HepG2 (cell line): ENCODE measurements around the gene NXPH1. TPM values are rescaled to one million over a fixed set of nuclear protein-coding genes. Genes with fewer than 3 reads are reported as not detected.
A peak's percentile ranks its signal among the peaks of the same experiment; 100 is the strongest.

Source experiments
- ATAC-seq: fragments of 200-7000 bp; cut with Tn5 transposase; 3 replicates; pipeline ENCODE4 v1.9.1; 2020; ENCODE audit warnings: mild to moderate bottlenecking, moderate library complexity
- BruUV-seq: library from RNA; stranded (reverse); fragments of 400-500 nt; replicated peaks from 2 replicates; lab custom pipeline; 2021; lab: Mats Ljungman, UMichigan
- CTCF ChIA-PET: fragments of 300-600 bp; formaldehyde crosslinking; extraction: SDS; loops from one replicate; lab custom pipeline; 2021; ENCODE audit warnings: low total read pairs, inconsistent platforms, low intra/inter-chr PET ratio; lab: Yijun Ruan, JAX
- POLR2A ChIA-PET: fragments of 350-600 bp; sonication (Branson Sonifier 250); formaldehyde crosslinking; loops from one replicate; lab custom pipeline; 2020; ENCODE audit warnings: antibody characterized with exemption, inconsistent platforms; lab: Yijun Ruan, JAX
- DNase-seq: peaks from one replicate; pipeline ENCODE4 v3.0.0-alpha.2; 2015; ENCODE audit warnings: low spot score
- FAIRE-seq: peaks from 3 replicates; lab custom pipeline; 2011; peaks lifted over from hg19 to GRCh38; lab: Jason Lieb, UNC
- H2AFZ ChIP-seq: one replicate; pipeline ENCODE4 v1.6.1; 2011; ENCODE audit warnings: low read length, inconsistent platforms
- H3K27ac ChIP-seq: fragments of 300-600 bp; 3 replicates; pipeline ENCODE4 v1.8.0; 2011; ENCODE audit warnings: mixed run types, mild to moderate bottlenecking, mixed read lengths, low read length, inconsistent platforms; ENCODE audit not compliant: insufficient read depth; ENCODE audit errors: extremely low read length
- H3K27me3 ChIP-seq, 2 experiments: fragments of 200-600 bp in 1 of 2; 2 replicates in 1 of 2; 3 replicates in 1 of 2; pipeline versions ENCODE4 v1.6.0 to v1.8.0; 2011; ENCODE audit warnings: low read length in 2 of 2, mild to moderate bottlenecking in 2 of 2, moderate library complexity in 2 of 2, inconsistent platforms in 1 of 2; ENCODE audit not compliant: insufficient read depth in 2 of 2, control insufficient read depth in 1 of 2
- H3K36me3 ChIP-seq, 2 experiments: fragments of 200-600 bp in 1 of 2; replicated peaks in 1 of 2; 2 replicates in 1 of 2; 3 replicates in 1 of 2; pipeline versions ENCODE4 v1.5.1 to v1.8.0; 2011; ENCODE audit warnings: low read length in 2 of 2, inconsistent platforms in 1 of 2; ENCODE audit not compliant: insufficient read depth in 2 of 2, control insufficient read depth in 1 of 2
- H3K4me1 ChIP-seq: 2 replicates; pipeline ENCODE4 v1.5.1; 2012; ENCODE audit warnings: low read length, inconsistent platforms; ENCODE audit not compliant: insufficient read depth
- H3K4me2 ChIP-seq: 2 replicates; pipeline ENCODE4 v1.6.0; 2011; ENCODE audit warnings: low read depth, low read length, inconsistent platforms
- H3K4me3 ChIP-seq, 3 experiments: fragments of 200-600 bp in 1 of 3; sonication (generic), shearing (Covaris generic) in 1 of 3; replicated peaks in 1 of 3; 2 replicates each; pipeline ENCODE4 v1.5.1; 2011 to 2016; ENCODE audit warnings: low read length in 3 of 3, inconsistent platforms in 2 of 3, low read depth in 2 of 3, mild to moderate bottlenecking in 2 of 3, control low read depth in 1 of 3, mixed read lengths in 1 of 3; ENCODE audit not compliant: insufficient read depth in 1 of 3
- H3K79me2 ChIP-seq: one replicate; pipeline ENCODE4 v1.6.1; 2011; ENCODE audit warnings: low read length, inconsistent platforms; ENCODE audit not compliant: insufficient read depth
- H3K9ac ChIP-seq: 2 replicates; pipeline ENCODE4 v1.6.0; 2011; ENCODE audit warnings: mild to moderate bottlenecking, low read depth, low read length, inconsistent platforms; ENCODE audit not compliant: insufficient read depth
- H3K9me3 ChIP-seq: 2 replicates; pipeline ENCODE4 v1.5.1; 2012; ENCODE audit warnings: mild to moderate bottlenecking, low read length
- H4K20me1 ChIP-seq: 2 replicates; pipeline ENCODE4 v1.6.0; 2011; ENCODE audit warnings: inconsistent platforms, mild to moderate bottlenecking, low read length, moderate library complexity; ENCODE audit not compliant: insufficient read depth
- DBP ChIP-seq: sonication (generic); formaldehyde crosslinking; IDR thresholded peaks from 2 replicates; pipeline ENCODE4 v1.4.0; 2020; ENCODE audit warnings: missing genetic modification reagents; ENCODE audit errors: not compliant biosample characterization
- FOXK1 ChIP-seq: sonication (generic); formaldehyde crosslinking; IDR thresholded peaks from 2 replicates; pipeline ENCODE4 v1.4.0; 2020; ENCODE audit warnings: low read depth, missing genetic modification reagents, borderline replicate concordance
- ISL2 ChIP-seq: sonication (generic); formaldehyde crosslinking; IDR thresholded peaks from 2 replicates; pipeline ENCODE4 v1.5.0; 2020; ENCODE audit warnings: missing genetic modification reagents
- MAF1 ChIP-seq: sonication (generic); formaldehyde crosslinking; IDR thresholded peaks from 2 replicates; pipeline ENCODE4 v1.5.0; 2020; ENCODE audit warnings: missing genetic modification reagents, borderline replicate concordance
- MNT ChIP-seq: fragments of 450-650 bp; IDR thresholded peaks from 2 replicates; pipeline ENCODE4 v1.6.1; 2016
- MTF2 ChIP-seq: sonication (generic); formaldehyde crosslinking; IDR thresholded peaks from 2 replicates; pipeline ENCODE4 v1.5.0; 2020; ENCODE audit warnings: missing genetic modification reagents, borderline replicate concordance
- RBFOX2 ChIP-seq: fragments of 200-400 bp; formaldehyde crosslinking; IDR thresholded peaks from 2 replicates; pipeline ENCODE4 v1.6.1; 2017; ENCODE audit warnings: low read depth, mild to moderate bottlenecking, low read length
- TP53 ChIP-seq: sonication (generic); formaldehyde crosslinking; conservative IDR thresholded peaks from 2 replicates; pipeline ENCODE4 v1.4.0; 2020; ENCODE audit warnings: missing genetic modification reagents
- ZNF260 ChIP-seq: sonication (generic); formaldehyde crosslinking; IDR thresholded peaks from 2 replicates; pipeline ENCODE4 v1.4.0; 2020; ENCODE audit warnings: missing genetic modification reagents, low read depth, mild to moderate bottlenecking, borderline replicate concordance
- ZNF546 ChIP-seq: sonication (generic); formaldehyde crosslinking; conservative IDR thresholded peaks from 2 replicates; pipeline ENCODE4 v1.8.1; 2023; ENCODE audit warnings: mild to moderate bottlenecking, missing genetic modification reagents
- WGBS: methylation state at CpG from one replicate; pipeline ENCODE4 v1.1.6; 2017; ENCODE audit warnings: low lambda C conversion rate; 5-methylcytosine and 5-hydroxymethylcytosine counted together
- in situ Hi-C: cut with HindIII; loops from 2 replicates; pipeline ENCODE4 v1.10.0; 2017; ENCODE audit warnings: low pct_unique_long_range_greater_than_20kb; ENCODE audit not compliant: extremely low pct_ligation_motif_present
- intact Hi-C: fragments of 100-400 bp; cut with micrococcal nuclease; formaldehyde crosslinking; loops from one replicate; pipeline ENCODE4 v1.10.0; 2022; ENCODE audit not compliant: unreplicated experiment
- polyA plus RNA-seq, 8 experiments: library from polyadenylated mRNA; depleted of rRNA in 3 of 8; stranded (reverse) in 7 of 8; unstranded in 1 of 8; fragments of >200 nt; fragmentation: Illumina TruSeq in 4 of 8; extraction: Trizol in 4 of 8; gene quantifications; 2 replicates each; pipeline versions ENCODE4 v1.2.1 to v1.2.3, GENCODE V29; 2011 to 2016; ENCODE audit warnings: low read depth in 4 of 8, missing spikeins in 1 of 8, mixed read lengths in 1 of 8; ENCODE audit not compliant: insufficient read depth in 1 of 8
- total RNA-seq, 5 experiments: library from RNA; depleted of rRNA; stranded (reverse); fragments of >200 nt; fragmentation: Illumina TruSeq; extraction: Trizol; gene quantifications; 2 replicates each; pipeline ENCODE4 v1.2.3, GENCODE V29; 2016; ENCODE audit warnings: low read depth in 1 of 5
- TF ChIP-seq, protein P1 (sequence below): IDR thresholded peaks from 2 replicates; pipeline ENCODE4 v1.6.1; 2018; ENCODE audit warnings: missing genetic modification reagents, mild to moderate bottlenecking, missing compliant biosample characterization

NXPH1 gene
- total and polyA plus RNA-seq, 2 of the 13 experiments (the other 11 are each of a cell fraction or from before 2014, with no cell fraction given) = not detected

- no peak for DNase-seq
- Histone ChIP-seq H3K36me3 (no peaks in the 10 kb centered on the region), H3K4me2 (no peak overlapping the region), H3K27me3 (no peaks in the 10 kb centered on the region), H3K27ac (no peak overlapping the region), H3K9ac (no peak overlapping the region), H3K4me3 (no peak overlapping the region), H3K79me2 (no peaks in the 10 kb centered on the region), H2AFZ (no peak overlapping the region), H3K4me1 (no peaks in the 10 kb centered on the region), H4K20me1 (no peaks in the 10 kb centered on the region), H3K9me3 (no peaks in the 10 kb centered on the region)
- in situ Hi-C loops (loop anchor here (10.0 kb wide), 1 partner anchor 271 kb away; no protein-coding TSS in a partner anchor), intact Hi-C loops (no loop called here)
- TF ChIP-seq RBFOX2 = no peak
- no peak for TF ChIP-seq ZNF546 (CRISPR knock-in tag)
- no peak for TF ChIP-seq MNT
- no peak for TF ChIP-seq ZNF260
- no peak for TF ChIP-seq MTF2 (CRISPR knock-in tag)
- TF ChIP-seq, protein P1, sequence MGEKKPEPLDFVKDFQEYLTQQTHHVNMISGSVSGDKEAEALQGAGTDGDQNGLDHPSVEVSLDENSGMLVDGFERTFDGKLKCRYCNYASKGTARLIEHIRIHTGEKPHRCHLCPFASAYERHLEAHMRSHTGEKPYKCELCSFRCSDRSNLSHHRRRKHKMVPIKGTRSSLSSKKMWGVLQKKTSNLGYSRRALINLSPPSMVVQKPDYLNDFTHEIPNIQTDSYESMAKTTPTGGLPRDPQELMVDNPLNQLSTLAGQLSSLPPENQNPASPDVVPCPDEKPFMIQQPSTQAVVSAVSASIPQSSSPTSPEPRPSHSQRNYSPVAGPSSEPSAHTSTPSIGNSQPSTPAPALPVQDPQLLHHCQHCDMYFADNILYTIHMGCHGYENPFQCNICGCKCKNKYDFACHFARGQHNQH (CRISPR knock-in tag) = no peak
- TF ChIP-seq TP53 = no peak
- no peak for TF ChIP-seq DBP (CRISPR knock-in tag)
- no peak for TF ChIP-seq FOXK1 (CRISPR knock-in tag)
- TF ChIP-seq ISL2 (CRISPR knock-in tag) = no peak
- no peak for TF ChIP-seq MAF1 (CRISPR knock-in tag)
- POLR2A ChIA-PET = no interaction called here
- CTCF ChIA-PET = no interaction called here
- WGBS = 47% methylated on average over 44 of the region's 49 CpGs
- BruUV-seq = no TSS peak
- peak; percentile 49 for ATAC-seq
- no peak for FAIRE-seq
Measured at GRCh38 chr7:8443576-8444467, 10.4 kb downstream of the NXPH1 start.
